GM12891 (cell line): ENCODE measurements around the gene PRPS1L1.

ENCODE experiments used
- DNase-seq: peaks from one replicate; pipeline ENCODE4 v3.0.0; 2011; ENCODE audit warnings: low spot score; ENCODE audit not compliant: insufficient read length
- FAIRE-seq: peaks from 2 replicates; lab custom pipeline; 2011; peaks lifted over from hg19 to GRCh38; lab: Jason Lieb, UNC
- PAX5 ChIP-seq: IDR thresholded peaks from 2 replicates; pipeline ENCODE4 v1.6.1; 2011; ENCODE audit warnings: low read length, moderate library complexity, mild to moderate bottlenecking; ENCODE audit not compliant: insufficient read depth, severe bottlenecking
- POLR2A ChIP-seq: IDR thresholded peaks from 2 replicates; pipeline ENCODE4 v1.6.1; 2011; ENCODE audit warnings: low read depth, low read length, control low read depth
- POLR2AphosphoS5 ChIP-seq: IDR thresholded peaks from 2 replicates; pipeline ENCODE4 v1.6.1; 2011; ENCODE audit warnings: low read depth, low read length, control low read depth
- POU2F2 ChIP-seq: IDR thresholded peaks from 2 replicates; pipeline ENCODE4 v1.6.1; 2011; ENCODE audit warnings: low read depth, mild to moderate bottlenecking, control low read depth, low read length, moderate library complexity
- SPI1 ChIP-seq: IDR thresholded peaks from 2 replicates; pipeline ENCODE4 v1.6.1; 2011; ENCODE audit warnings: low read depth, low read length, control low read depth
- TAF1 ChIP-seq: IDR thresholded peaks from 2 replicates; pipeline ENCODE4 v1.6.1; 2011; ENCODE audit warnings: low read depth, low read length, control low read depth

Gene PRPS1L1

DNA sequence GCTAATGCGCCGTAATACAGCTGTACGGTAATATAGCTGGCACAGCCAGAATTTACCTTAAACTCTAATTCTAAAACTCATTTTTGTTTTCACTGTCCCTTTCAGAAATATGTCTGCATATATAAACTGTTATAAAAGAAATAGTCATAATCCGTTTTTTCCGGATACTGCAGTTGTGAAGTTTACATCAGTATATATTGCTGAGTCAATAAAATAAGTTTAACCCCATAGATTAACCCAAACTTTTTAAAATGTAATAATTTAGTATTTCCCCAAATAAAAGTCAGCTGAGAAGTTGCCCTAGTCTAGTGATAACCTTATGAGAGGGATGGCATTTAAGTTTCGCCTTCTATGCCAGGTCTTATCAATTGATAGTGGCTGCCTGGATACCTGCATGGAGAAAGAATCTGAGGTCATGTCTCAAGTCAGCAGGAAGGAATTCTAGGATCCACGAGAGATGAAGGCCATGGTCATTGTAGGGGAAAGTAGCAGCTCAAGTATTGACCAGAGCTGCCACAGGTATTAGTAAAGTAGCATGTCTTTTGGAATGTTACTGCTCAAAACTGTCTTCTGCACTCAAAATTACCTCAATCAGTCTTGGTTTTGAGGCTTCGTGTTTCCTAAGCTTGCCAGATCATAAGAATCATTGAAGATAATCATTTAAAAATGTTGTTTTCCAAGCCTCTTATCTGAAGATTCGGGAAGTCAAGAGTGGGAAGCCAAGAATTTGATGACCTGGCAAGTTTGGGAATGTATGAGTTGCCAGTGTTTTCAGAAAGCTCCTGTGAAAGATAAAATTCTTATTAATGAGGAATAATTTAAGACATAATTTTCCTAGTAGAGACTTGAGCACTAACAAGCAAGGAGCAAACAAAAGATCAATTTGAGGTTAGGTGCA lies 10.8 kb downstream of the PRPS1L1 start:
- TF ChIP-seq POLR2AphosphoS5 (no peak), SPI1 (no peak), POLR2A (no peak), POU2F2 (no peak), PAX5 (no peak), TAF1 (no peak)
- no peak for FAIRE-seq
- DNase-seq: no peak

DNA sequence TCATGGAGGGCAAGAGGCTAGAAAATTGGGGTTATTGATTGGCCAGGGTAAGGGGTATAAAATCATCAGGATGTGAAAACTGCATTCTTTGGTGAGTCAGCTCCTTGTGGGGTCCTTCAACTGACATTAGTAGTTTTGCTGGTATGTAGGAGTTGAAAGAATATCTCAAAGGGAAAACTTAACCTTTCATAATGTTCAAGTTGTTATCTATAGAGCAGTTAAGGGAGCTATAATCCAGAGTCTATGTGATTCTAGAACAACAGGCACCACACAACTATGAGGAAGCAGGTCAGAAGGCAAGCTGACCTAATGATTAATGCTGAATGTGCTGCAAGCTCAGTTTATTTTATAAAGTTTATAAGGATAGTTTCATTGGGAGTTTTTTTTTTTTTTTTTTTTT lies 13.7 kb downstream of the PRPS1L1 start:
- FAIRE-seq (no peak), DNase-seq (no peak)
- TF ChIP-seq POLR2AphosphoS5 (no peak), POU2F2 (no peak), PAX5 (no peak), POLR2A (no peak), TAF1 (no peak), SPI1 (no peak)

DNA sequence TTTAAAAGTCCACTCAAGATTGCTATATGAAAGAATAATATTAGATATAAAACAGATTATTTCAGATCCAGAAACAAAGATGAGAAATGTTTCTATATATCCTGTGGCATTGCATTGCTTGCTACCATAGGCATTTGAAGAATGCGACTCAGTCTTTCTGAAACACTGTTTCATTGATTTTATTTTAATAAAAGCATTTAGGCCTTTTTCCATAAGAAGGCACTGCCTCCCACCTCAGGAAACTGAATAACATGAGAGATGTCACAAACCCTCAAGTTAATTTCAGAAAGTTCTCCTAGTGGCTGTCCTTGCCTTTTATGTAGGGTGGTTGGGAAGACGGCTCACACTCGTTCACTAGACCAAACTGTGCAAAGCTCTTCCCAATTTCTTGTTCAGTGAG lies 23.3 kb downstream of the PRPS1L1 start:
- FAIRE-seq (no peak), DNase-seq (no peak)
- no peak for TF ChIP-seq POU2F2
- no peak for TF ChIP-seq PAX5
- TF ChIP-seq TAF1: no peak
- TF ChIP-seq SPI1: no peak
- TF ChIP-seq POLR2AphosphoS5: no peak
- no peak for TF ChIP-seq POLR2A

DNA sequence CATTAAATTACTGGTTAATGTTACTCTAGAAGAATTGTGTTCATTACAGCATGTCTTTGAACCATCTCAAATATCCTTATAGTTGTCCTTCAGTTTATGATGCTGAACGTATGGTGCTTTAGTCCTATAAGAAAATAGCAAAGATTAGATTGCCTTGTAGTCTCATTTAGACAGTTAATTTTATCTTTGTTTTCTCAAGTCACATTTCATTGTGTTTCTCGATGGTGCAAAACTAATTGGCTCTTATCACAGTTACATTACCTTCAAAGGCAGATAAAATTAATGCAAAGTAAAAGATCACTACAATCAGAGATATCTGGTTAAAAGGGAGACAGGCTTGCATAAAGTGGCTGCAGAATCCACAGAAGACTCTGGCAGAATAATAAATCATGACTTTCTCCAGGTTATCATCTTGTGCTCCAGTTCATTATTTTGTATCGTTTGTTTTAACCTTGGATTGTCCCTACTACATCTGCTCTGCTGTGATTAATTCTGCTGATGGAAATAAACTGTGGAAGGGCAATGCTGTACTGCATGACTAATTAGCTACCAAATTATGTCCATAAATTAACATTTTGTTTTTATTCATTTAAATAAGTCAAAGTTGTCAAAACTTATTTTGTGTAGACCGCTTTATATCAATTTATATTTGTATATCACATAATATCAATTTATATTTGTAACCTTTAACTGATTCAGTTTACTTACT lies 24.2 kb downstream of the PRPS1L1 start:
- no peak for TF ChIP-seq POU2F2
- TF ChIP-seq TAF1: no peak
- TF ChIP-seq POLR2A: no peak
- no peak for TF ChIP-seq PAX5
- TF ChIP-seq SPI1: no peak
- no peak for TF ChIP-seq POLR2AphosphoS5
- no peak for DNase-seq
- no peak for FAIRE-seq

DNA sequence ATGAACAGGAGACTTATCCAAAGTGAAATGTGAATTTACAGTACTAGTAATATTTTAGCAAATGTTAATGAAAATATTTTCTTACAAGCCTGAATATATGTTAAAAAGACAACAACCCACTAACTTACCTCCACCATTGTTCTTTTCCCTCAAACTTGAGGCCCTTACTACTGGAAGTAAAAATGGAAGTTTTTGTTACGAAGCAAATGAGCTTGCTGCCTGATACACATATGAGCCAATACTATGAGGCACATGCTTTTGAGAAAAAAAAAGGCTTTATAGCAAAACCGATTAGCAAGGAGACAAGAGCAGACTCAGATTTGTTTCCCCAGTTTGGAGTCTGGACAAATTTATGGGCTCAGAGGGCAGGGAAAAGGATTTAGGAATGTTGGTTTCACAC lies 29.0 kb downstream of the PRPS1L1 start:
- no peak for DNase-seq
- no peak for FAIRE-seq
- TF ChIP-seq SPI1 (no peak), POLR2AphosphoS5 (no peak), TAF1 (no peak), POU2F2 (no peak), POLR2A (no peak), PAX5 (no peak)

DNA sequence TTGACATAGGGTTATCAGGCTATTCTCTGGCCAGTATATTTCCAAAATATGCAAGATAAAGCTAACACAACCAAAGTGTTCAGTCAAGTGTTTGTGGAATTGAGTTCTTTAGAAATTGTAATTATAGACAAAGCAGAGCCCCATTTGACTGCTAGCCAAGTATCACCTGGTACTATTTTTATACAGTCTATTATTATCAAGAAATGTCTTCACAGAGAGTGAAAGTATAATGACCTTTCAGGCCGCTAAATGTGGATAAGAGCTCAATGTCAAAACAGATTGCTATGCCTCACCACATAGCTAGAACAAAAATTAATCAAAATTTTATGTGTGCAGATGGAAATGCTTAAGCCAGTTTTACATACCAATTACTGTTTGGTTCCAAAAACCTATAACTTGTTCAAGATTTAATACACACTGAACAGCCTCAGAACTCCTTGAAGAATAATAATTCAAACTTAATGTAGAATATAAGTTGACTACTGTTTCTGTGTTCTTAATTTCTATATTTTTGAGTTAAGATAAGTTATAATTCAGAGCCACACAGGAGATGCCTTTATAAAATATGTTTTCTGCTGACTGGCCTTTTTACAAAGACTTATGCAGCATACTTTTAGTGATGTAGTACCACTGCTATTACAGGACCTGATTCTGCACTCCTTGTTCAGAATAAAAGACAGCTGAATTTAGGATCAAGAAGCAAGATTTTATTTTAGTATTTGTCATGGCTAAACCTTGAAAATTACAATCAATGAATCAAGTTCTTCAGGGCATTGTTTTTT lies 31.0 kb downstream of the PRPS1L1 start:
- no peak for TF ChIP-seq PAX5
- TF ChIP-seq TAF1: no peak
- no peak for TF ChIP-seq POU2F2
- TF ChIP-seq POLR2A: no peak
- TF ChIP-seq POLR2AphosphoS5: no peak
- no peak for TF ChIP-seq SPI1
- FAIRE-seq: no peak
- no peak for DNase-seq

DNA sequence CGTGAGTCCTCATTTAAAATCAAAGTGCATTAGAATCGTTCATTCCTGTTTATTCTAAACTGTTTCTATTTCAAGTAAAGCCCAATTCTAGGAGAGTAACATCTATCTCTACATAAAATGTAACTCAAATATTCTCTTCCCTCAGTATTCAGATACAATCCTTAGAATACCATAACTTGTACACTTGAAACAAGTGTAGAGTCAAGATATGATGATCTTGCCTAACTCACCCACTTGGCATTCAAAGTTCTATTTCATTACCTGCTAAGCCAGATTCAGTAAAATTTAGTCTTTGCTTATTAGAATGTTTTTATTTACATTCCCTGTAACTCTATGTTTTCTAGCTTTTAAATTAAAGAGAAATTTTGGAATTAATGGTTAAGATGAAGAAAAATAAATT lies 31.6 kb downstream of the PRPS1L1 start:
- DNase-seq: no peak
- no peak for FAIRE-seq
- TF ChIP-seq TAF1 (no peak), POU2F2 (no peak), SPI1 (no peak), PAX5 (no peak), POLR2AphosphoS5 (no peak), POLR2A (no peak)

DNA sequence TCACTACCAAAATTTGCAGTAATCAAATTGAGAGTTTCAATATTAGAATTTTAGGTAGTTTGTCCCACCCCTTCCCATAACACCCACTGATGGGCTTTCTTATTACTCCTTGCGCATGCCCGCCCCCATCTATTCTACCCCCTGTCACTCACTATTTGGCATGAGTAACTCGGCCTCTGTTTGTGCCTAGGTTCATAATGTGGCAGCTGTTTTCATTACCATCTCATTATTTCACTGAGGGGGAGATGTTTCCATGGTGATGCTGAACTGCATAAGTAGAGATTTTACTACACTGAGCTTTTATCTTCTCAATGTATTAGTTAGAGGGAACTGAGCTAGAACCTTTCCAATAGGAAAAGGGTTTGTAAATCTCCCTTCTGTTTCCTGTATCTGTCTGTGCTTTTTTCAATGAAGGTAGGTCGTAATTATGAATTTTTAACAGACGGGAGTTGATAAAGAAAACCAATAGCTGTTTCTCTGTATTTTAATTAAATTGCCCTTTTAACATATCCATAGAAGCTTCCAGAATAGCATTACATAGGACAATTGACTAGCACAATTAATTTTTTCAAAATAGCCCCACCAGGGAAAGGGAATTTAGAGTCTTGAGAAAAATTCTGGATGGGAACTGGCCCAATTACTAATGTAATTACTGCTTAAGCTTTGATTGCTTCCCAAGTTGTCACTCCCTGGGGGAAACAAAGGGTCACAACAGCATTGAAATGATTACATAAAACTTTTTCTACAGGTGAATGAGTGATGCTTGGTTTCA lies 33.4 kb downstream of the PRPS1L1 start:
- TF ChIP-seq POLR2A (no peak), PAX5 (no peak), POU2F2 (no peak), POLR2AphosphoS5 (no peak), SPI1 (no peak), TAF1 (no peak)
- DNase-seq: no peak
- no peak for FAIRE-seq
